ENCODE results near the gene THAP8.

DNA sequence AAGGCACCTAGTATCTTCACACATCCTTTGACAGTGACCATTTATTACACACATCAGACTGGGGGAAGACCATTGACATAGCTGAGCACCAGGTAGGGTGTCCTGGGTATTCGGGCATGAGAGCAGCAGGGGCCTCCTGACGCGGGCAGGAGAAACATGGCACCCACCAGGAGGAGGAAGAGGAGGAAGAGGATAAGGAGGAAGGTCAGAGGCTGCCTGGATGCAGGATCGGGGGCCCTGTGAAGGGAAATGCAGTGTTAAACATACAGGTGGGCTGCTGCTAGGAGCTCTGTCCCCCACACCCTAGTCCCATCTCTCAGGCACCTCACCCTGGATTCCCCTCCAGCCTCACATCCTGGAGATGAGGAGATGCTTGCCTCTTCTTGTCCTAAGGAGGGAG lies 50.8 kb downstream of the THAP8 start:
- TF ChIP-seq, protein P1, sequence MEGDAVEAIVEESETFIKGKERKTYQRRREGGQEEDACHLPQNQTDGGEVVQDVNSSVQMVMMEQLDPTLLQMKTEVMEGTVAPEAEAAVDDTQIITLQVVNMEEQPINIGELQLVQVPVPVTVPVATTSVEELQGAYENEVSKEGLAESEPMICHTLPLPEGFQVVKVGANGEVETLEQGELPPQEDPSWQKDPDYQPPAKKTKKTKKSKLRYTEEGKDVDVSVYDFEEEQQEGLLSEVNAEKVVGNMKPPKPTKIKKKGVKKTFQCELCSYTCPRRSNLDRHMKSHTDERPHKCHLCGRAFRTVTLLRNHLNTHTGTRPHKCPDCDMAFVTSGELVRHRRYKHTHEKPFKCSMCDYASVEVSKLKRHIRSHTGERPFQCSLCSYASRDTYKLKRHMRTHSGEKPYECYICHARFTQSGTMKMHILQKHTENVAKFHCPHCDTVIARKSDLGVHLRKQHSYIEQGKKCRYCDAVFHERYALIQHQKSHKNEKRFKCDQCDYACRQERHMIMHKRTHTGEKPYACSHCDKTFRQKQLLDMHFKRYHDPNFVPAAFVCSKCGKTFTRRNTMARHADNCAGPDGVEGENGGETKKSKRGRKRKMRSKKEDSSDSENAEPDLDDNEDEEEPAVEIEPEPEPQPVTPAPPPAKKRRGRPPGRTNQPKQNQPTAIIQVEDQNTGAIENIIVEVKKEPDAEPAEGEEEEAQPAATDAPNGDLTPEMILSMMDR (IDR thresholded peaks at IDR 0.05; ENCODE audit: low read length), result no peak
- TF ChIP-seq EZH2 (optimal IDR thresholded peaks at IDR 0.05; ENCODE audit: low read depth, low read length), result no peak
- TF ChIP-seq EZH2phosphoT487 (IDR thresholded peaks at IDR 0.05; ENCODE audit: low read length), result no peak
